HG03575 (cell line): ENCODE results near the gene AGAP1.

Experiments used
- ATAC-seq: cut with Tn5 transposase; IDR thresholded peaks from one replicate; pipeline ENCODE4 v1.9.1; 2021; ENCODE audit not compliant: unreplicated experiment, insufficient number of reproducible peaks, low FRiP score; ENCODE audit errors: extremely low read depth

The AGAP1 gene

GRCh38 chr2:235958221-235958930 lies 464.5 kb downstream of the AGAP1 start:
- ATAC-seq = no peak

- no peak for ATAC-seq
Measured at GRCh38 chr2:235958931-235959410, 465.1 kb downstream of the AGAP1 start.

GRCh38 chr2:235960011-235960715 lies 466.3 kb downstream of the AGAP1 start:
- ATAC-seq = no peak

- no peak for ATAC-seq
Measured at GRCh38 chr2:235960716-235961640, 467.1 kb downstream of the AGAP1 start.

GRCh38 chr2:235961711-235962110 lies 467.9 kb downstream of the AGAP1 start:
- ATAC-seq = no peak

GRCh38 chr2:235963853-235964577 lies 470.2 kb downstream of the AGAP1 start:
- ATAC-seq = no peak

- ATAC-seq = no peak
Measured at GRCh38 chr2:235964787-235965390, 471.0 kb downstream of the AGAP1 start.

GRCh38 chr2:235966396-235966795 lies 472.6 kb downstream of the AGAP1 start:
- no peak for ATAC-seq

GRCh38 chr2:235966932-235967757 lies 473.3 kb downstream of the AGAP1 start:
- no peak for ATAC-seq

GRCh38 chr2:235968155-235968554 lies 474.3 kb downstream of the AGAP1 start:
- ATAC-seq = no peak

- ATAC-seq = no peak
Measured at GRCh38 chr2:235968616-235969324, 474.9 kb downstream of the AGAP1 start.

- no peak for ATAC-seq
Measured at GRCh38 chr2:235970204-235971040, 476.6 kb downstream of the AGAP1 start.

- no peak for ATAC-seq
Measured at GRCh38 chr2:235976516-235976915, 482.7 kb downstream of the AGAP1 start.

- ATAC-seq = no peak
Measured at GRCh38 chr2:235976956-235977355, 483.1 kb downstream of the AGAP1 start.

GRCh38 chr2:235977445-235977844 lies 483.6 kb downstream of the AGAP1 start:
- no peak for ATAC-seq

GRCh38 chr2:235978022-235978421 lies 484.2 kb downstream of the AGAP1 start:
- no peak for ATAC-seq
